ENCODE data around the gene BMPER.

The BMPER gene

DNA sequence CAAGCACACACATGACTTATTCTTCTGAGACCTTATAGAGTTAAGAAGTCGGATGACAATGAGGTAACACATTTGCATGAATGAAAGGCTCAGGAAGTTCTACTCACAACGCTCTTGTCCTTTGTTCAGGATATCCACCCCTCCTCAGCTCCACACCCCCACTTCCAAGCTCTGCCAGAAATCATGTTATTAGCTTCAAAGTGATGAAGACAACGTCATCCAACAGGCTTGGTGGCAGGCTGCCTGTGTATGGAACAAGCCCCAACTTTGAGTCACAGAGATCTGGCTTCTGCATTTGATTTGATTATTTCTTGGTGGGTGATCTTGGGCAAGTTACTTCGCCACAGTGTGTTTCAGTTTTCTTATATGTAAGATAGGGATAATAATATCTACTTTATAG lies 12.4 kb upstream of the BMPER start:
- no peak for FAIRE-seq

DNA sequence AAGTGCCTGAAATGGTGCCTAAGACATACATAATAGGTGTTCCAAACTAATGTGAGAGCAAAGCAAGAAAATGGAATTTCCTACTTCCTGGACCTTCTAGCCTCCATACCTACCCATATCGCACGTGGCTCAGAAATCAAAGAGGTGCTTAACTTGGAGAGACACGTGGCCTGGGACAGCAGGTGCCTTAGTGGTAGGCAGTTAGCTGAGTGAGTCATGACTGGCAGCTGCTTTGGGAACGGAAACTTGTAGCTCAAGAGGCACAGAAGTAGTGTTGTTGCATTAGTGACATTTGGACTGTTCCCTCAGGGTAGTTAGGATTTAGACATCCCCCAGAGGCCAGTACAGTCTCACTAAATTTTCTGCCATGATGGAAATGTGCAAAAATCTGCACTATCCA lies 12.0 kb upstream of the BMPER start:
- no peak for FAIRE-seq

DNA sequence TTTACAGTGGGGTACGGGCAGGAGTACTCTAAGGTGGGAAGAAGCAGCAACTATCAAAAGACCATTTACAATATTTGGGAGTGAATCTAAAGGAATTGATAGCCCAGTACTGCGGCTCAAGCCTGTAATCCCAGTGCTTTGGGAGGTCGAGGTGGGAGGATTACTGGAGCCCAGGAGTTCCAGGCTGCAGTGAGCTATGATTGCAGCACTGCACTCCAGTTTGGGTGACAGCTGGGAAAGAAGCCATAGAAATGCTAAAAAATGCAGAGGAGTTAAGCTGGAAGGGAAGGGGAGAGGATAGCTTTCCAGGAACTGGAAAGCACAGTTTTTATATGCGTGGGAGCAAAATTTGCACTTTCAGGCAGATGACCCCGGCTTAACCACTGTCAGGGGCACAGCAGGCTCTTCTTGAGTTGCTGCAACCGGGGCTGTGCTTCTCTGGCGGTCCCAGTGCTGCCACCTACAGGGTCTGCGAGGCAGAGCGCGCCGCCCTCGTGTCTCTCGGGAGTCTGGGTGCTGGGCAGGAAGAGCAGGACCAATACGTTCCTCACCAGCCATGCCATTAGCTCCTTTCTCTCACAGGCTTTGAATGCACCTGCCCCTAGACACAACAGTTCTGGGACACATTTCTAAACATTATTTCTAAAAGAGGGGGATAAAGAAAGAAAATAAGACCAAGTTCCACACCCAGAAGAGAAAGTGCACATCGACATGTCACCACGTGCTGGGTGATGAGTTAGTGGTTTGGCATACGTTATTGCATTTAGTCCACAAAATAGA lies 10.1 kb upstream of the BMPER start:
- no peak for FAIRE-seq

DNA sequence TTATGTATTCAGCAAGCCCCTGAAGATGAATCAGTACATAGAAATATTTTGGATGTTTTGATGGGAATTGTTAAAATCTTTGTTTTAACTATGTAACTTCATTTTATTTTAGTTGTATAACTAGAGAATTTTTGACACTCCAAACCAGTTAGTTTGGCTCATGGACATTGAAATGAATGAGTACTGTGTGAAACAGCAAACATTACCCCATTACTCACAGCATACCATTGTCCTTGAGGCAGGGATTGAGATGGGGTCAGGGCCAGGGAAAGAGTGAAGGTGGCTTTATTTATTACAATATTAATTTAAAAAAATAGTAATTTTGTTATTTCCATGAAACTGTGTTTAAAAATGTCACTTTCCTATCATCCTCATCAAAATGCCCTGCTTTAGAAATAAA lies 4.8 kb upstream of the BMPER start:
- FAIRE-seq = no peak

DNA sequence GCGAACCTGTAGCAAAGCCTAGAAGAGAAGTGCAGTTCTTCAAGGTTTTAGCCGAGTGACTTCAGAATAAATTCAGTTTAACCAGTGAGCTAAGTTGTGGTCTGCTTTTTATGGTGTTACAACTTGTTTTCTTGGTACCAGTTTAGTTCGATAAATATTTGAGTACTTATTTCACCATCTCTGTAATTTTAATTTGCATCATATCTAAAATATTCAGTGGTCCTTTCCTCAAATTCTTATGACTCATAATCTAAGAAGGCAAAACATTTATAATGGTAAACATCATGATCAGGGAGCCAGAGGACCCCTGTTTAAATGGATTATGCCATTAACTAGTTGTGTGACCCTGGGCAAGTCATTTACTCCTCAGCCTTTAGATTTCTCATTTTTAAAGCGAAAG lies 4.1 kb upstream of the BMPER start:
- FAIRE-seq = no peak

DNA sequence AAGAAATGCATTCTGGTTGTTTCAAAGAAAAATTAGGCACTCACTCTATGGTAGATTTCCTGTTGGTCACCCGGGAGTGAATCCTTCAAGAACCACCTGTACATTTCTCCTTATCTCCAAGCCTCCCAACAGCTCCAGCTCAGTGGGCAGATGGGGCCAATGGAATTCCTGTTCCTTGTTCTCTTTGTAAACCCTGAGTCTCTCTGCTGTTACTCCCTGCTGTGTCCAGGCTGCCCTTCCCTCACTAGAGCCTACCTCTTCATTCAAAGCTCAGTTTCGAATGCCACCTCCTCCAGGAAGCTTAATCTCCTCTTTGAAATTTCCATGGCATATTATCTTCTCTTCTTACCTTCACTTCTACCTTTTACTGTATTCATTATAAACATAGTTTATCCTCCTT lies 3.5 kb upstream of the BMPER start:
- FAIRE-seq = no peak

DNA sequence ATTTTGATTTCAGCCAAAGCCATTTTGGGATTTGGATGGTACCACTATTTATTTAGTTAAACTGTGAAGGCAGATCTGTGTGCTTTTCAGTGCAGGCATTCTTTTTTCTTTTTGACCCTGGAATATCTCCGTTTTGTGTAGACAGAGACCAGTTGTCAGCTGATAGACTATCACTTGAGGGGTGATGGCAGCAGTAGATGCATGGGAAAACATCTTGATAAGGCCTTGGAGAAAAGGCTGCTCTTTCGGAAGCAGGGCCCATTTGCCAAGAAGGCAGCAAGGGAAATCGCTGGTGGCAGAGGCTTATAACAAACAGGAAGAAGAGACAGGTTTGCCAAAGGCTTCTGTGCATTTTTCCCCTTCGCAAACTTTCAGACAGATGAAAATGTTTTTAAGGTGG lies 2.6 kb upstream of the BMPER start:
- FAIRE-seq = no peak

DNA sequence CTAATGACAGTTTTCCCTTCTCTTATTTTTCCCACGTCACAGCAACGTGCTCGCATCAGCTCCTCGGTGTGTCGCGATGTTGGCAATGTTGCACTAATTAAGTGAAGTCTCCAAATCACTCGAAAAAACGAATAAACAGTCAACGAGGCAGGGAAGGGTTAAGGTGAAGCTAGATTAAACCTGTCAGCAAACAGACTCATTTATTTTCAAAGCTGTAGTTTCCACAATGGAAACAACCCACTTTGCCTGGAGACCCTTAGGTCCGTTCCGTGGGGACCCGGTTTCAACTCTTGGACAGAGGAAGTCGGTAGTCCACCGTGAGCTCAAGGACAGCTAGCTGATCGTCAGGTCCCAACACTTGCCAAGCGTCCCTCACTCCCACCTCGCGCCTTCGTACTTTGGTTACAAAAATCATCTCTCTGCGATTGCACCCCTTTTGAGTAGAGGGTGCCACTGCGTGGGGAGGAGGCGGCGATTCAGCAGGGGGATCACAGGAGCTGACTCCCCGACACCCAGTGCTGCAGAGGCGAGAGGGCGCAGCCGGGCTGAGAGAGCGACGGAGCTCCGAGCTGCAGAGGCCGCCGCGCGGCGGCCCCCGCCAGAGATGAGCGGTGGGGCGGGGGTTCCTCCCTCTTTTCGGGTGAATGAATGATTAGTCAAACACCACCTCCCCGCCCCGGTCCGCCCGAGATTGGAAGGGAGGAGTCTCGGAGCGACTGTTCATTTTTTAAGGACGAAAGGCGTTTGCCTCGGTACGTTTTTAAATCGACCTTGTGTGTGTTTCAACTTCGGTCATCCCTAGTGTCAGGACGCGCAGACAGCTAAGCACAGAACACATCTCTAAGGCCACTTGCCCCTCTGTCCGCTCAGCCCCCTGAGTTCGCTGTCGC lies 1.3 kb upstream of the BMPER start:
- no peak for FAIRE-seq

DNA sequence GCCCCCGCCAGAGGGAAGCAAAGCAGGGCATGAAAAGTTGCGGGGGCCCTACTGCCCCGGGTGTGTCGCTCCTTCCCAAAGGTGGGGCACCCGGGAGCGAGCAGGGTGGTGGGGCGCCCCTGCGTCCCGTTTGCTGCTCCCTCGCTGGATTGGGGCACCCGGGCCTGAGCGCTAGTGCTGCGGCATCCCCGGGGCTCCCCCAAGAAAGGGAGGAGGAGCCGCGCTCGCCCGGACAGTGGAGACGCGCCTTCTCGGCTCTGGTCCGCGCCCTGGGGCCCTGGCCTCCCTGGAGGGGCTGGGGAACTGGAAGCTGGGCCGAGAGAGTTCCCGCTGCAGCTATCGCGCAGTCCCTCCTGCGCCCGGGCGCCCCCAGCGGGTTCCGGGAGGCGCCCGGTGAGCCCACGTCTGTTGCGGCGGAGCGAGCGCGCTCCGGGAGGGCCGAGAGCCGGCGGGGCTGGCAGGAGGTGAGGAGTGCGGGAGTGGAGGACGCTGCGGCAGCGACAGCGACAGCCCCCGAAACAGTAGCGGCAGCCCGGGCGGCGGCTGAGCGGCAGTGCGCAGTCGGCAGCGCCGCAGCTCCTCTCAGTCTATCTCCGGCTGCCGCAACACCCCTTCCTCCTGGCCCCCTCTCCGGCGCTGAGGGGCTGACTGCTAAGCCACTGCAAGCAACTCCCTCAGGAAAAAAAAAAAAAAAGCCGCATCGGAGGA lies 504 bp upstream of the BMPER start:
- no peak for FAIRE-seq

DNA sequence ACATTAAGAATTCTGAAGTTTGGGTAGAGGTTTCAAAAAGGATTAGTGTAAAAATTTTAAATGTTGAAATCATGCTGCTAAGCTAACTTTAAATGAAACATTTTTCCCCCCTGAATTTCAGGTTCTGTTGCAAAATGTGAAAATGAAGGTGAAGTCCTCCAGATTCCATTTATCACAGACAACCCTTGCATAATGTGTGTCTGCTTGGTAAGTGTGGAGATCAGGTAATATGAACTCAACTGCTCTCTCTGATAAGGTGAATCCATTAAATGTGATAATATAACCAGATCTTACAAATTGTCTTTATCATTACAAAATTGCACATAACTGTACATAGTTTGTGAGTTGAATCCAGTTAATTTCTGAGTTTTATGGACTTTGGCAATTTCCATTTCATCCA lies 1.4 kb downstream of the BMPER start:
- no peak for FAIRE-seq

DNA sequence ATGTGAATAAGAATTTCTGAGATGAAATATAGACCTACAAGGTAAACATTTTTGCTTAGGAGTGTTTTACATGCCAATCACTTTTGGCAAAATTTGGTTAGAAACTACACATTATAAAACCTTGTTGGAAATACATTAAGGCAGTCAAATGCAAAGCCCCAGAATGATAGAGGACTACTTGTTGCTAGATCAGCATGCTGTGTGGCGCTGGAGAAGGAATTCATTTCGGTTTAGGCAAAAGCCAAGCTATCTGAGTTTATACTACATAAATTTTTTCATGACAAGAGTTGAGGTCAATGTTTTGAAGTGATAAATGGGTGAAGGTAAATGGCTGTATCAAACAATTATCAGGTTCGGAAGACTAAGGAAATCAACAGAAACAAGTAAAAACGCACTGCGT lies 2.3 kb downstream of the BMPER start:
- FAIRE-seq = no peak

DNA sequence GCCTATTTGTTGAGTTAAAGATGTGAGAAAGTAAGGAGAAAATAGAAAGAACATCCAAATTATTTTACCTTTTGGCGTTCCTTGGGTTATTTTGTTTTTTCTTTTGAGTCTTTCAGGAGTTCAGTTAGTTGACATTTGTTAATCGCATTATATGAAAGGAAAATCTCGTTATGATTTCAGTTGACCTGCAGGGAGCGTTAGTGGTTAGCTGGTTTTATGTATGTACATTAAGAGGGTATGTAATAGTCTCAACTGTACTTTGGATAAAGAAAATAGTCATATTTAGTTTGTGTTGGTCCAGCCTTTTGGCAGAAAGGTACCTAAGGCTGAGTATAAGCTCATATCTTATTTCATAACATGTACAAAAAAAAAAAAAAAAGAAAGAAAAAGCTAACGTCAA lies 4.0 kb downstream of the BMPER start:
- FAIRE-seq = no peak

DNA sequence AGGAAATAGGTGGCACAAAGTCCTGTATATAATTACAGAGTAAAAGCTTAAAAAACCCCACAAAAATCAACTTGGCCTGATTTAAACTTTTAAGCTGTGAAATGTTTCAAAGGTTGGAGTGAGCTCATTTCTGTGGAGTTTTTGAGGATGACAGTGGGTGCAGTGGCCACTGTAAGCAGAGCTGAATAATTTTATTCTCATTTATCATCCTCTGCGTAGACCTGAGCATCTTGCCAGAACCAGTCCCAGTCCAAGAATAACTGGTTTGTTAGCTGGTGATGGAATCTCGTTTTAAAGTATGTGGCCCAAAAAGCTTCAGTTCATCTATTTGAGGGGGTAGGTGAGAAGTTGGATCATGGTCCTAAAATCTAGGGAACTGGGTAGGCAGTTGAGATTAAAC lies 4.4 kb downstream of the BMPER start:
- FAIRE-seq = no peak

DNA sequence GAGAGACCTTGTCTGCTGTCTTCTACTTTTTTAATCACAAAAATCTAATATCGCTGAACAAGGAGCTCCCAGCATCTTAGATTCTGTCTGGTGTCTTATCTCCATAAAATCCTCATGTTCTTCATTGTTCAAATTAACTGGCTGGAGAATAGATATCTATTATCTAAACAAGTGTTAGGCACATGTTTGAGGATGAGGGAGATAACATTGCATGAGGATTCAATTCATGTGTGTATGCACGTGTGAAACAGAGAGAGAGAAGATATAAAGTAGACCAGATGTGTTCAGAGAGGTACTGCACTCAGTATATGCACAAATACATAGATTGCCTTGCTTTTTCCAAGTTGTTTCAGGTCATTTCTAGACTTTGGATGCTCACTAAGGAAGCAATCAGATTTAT lies 5.4 kb downstream of the BMPER start:
- no peak for FAIRE-seq

DNA sequence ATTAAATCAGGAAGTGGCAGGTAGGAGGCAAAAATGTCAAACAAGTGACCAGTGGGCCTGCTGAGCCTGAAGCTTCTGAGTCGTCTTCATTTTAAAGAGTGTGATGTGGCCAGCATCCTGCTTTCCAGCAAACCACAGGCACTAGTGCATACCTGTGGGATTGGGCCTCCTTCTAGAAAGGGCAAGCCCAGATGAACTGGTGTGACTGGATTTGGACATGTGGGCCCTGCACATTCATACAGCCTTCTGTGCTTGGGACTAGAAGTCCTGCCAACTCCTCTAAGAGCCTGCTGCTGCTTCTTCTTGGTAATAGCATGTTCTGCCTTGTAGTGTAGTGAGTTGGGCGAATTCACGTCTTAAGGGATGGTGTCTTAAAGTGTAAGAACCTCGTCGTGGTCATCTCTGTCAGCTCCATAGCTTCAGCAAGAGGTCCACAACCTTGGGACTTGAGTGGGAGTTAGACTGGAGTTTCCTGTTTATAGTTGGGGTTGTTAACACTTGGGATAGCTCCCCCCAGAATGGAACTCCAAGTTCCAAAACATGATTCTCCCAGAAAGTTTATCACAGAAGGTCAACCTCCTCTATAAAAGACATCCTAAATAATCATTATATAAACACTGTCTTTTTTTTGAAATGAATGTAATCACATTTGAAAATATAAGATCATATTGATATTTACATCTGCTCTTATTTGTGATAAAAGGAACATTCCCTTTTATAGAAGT lies 11.2 kb downstream of the BMPER start:
- FAIRE-seq = no peak

DNA sequence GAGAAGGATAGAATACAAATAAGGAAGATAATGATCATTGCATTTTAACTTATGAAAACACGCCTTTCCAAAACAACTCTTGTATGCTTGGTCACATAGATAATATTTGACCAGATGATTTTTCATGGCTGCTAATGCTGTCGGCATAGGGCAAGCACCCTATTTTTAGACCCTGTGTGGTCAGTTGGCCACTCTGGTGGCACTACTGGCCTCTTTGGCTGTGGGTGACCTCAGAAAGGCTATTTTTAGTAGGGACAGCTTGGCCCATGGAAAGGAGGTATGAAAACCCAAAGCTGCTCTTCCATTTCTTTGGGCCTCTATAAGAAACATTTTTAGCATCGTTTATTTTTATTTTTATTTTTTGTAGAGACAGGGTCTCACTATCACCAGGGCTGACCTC lies 12.3 kb downstream of the BMPER start:
- FAIRE-seq = no peak

DNA sequence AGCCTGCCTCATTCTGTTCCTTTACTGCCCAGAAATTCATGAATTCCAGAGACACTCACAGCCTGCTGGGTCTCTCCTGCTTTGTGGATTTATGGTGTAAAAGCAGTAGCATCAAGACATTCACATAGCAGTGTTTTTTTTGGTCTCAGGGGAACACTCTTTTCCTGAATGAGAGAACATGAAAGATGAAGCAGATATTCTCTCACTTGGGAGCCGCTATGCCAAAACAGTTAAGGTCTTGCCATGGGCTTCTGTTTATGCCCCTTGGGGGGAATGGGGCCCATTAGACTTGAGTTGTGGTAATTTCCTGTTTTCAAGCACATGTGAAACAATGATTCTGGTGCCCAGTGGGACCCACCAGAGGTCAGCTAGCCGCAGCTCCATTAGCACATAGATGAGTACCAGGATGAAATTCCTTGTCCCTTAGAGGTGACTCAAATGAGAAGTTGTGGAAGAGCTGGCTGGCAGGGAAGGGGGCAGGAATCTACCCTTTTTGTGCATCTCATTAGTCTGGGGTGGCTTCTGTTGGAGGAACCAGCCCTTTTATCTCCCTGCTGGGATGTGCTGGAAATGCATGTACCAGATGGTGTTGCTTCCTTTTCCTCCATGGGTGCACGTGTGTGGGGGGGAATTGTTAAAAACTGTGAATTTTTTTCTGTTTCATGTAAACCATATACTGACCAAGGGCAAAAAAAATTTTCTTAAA lies 13.3 kb downstream of the BMPER start:
- no peak for FAIRE-seq

DNA sequence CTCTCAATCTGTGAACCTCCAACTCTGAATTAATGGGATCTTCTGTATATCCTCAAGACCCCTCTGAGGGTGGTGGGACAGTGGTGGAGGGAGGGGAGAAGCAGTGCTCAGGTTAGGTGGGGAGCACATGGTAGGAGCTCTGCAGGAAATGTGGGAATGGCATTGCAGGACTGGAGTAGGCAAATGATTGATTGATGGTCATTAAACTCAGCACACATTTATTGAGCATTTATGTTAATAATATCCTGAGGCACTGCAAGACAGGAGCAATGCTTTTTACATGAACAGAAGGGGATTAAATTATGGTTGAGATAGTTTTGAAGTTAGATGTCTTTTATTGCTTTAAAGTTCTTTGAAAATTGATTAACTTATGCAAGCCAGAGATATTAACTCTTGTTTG lies 14.1 kb downstream of the BMPER start:
- FAIRE-seq = no peak

DNA sequence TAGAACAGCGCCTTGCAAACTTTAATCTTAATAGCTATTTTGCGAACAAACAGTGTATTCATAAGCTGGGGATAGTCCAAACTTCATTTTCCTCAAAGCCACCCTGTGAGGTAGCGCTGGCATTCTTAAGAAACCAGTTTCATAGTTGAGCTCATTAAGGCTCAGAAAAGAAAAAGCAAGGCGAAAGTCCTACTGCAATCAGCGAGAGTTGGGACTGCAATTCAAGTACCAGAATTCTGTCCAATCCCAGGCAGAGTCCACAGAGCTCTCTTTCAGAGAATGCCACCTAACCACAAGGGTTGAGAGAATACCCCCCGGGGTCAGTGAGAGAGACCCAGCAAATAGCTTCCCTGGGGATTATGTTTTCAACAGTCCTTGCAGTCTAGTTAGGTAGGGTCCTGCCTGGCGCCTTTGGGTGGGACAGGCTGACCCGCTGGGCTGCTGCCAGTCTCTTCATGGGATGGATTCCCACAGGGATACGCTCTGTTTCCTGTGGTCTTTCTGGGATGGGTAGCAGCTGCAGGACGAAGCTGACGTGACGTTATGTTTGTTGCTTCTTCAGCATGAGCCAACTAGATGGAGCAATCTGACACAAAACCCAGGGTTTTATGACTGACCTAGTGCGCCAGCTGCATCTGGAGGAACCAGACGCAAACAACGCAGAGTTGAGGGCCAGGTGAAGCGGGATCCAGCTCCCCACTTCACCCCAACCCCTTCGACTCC lies 16.0 kb downstream of the BMPER start:
- no peak for FAIRE-seq

DNA sequence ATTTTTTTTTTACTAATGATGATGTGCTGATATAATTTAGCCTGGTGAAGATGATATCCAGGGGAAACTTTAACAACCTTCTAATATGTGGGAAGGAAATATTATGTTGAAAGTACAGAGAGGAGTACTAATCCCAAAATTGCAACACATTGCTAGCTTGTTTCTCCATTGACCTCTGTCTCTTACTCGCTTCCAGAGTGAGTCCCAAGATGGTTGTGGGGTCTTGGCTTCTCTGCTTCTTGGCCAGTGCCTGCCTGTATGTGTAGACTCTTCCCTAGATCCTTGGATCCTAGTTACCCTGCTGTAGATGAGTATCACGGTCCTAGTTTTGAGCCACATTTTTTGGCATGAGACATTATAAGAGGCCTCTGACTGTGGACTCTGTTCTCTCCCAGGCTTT lies 17.5 kb downstream of the BMPER start:
- FAIRE-seq = no peak

DNA sequence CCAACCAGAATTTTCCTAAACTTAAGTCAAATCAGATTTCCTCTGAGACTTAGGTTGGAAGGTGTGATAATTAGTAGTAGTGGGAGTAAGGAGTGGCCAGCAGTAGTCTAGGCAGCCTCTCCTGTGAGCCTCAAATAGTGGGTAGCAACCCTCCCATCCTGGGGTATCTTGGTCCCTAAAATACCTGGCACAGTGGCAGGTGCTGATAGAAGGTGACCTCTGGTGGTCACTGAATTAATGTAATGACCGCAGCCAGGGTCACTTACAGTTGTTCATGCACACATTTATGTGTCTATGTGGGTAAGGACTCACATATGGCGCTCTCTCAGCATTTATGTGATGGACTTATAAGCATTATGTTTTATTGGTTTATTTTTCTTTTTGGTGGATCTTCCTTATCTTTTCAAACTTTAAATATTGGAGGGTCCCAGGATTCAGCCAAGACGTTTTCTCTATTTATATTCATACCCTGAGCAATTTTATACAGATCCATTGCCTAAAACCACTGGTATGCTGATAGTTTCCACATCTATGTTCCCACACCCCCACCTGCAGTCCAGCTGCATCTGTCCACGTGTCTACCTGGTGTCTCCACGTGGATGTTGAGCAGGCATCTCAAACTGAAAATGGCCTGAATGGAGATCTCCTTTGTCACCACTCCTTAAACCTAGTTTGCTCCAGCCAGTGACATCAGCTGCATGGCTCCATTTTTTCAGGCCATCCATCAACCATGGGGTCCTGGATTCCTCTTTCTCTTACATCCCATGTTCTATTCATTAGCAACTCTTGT lies 18.3 kb downstream of the BMPER start:
- FAIRE-seq = no peak

All from colon (tissue), 2 donors.